Osteoblast (primary cell): ENCODE results near the gene SMOC1. TPM values are rescaled to one million over a fixed set of nuclear protein-coding genes. Genes with fewer than 3 reads are reported as not detected.

Experiments
- DNase-seq: peaks from one replicate; pipeline ENCODE4 v3.0.0; 2011; ENCODE audit warnings: low spot score, mixed read lengths; ENCODE audit not compliant: insufficient read length; ENCODE audit errors: missing footprints
- H2AFZ ChIP-seq: 2 replicates; pipeline ENCODE4 v1.6.0; 2011; ENCODE audit warnings: mild to moderate bottlenecking, low read length
- H3K27ac ChIP-seq: 2 replicates; pipeline ENCODE4 v1.5.1; 2011; ENCODE audit warnings: mild to moderate bottlenecking, low read depth, low read length, moderate library complexity
- H3K27me3 ChIP-seq: 2 replicates; pipeline ENCODE4 v1.6.0; 2012; ENCODE audit warnings: mild to moderate bottlenecking, control low read depth, inconsistent platforms, low read length, moderate library complexity; ENCODE audit not compliant: insufficient read depth
- H3K36me3 ChIP-seq: 2 replicates; pipeline ENCODE4 v1.5.1; 2011; ENCODE audit warnings: mild to moderate bottlenecking, low read length, control low read depth, moderate library complexity; ENCODE audit not compliant: insufficient read depth
- H3K4me1 ChIP-seq: 2 replicates; pipeline ENCODE4 v1.5.1; 2011; ENCODE audit warnings: mild to moderate bottlenecking, low read length, control low read depth, moderate library complexity; ENCODE audit not compliant: insufficient read depth
- H3K4me2 ChIP-seq: 2 replicates; pipeline ENCODE4 v1.6.0; 2011; ENCODE audit warnings: mild to moderate bottlenecking, low read length; ENCODE audit not compliant: insufficient read depth
- H3K4me3 ChIP-seq: fragments of 200-600 bp; sonication (generic); 3 replicates; pipeline ENCODE4 v1.5.1; 2012; ENCODE audit warnings: mild to moderate bottlenecking, low read length, inconsistent platforms; ENCODE audit not compliant: insufficient read depth
- H3K79me2 ChIP-seq: 2 replicates; pipeline ENCODE4 v1.6.0; 2012; ENCODE audit warnings: mild to moderate bottlenecking, low read length, control low read depth, inconsistent platforms; ENCODE audit not compliant: insufficient read depth
- H3K9me3 ChIP-seq: 2 replicates; pipeline ENCODE4 v1.5.1; 2011; ENCODE audit warnings: low read depth, low read length, control low read depth
- H4K20me1 ChIP-seq: 2 replicates; pipeline ENCODE4 v1.6.0; 2012; ENCODE audit warnings: mild to moderate bottlenecking, low read length, control low read depth; ENCODE audit not compliant: insufficient read depth
- total RNA-seq: library from RNA; depleted of rRNA; stranded (reverse); fragments of >200 nt; gene quantifications from 2 replicates; pipeline ENCODE4 v1.2.3, GENCODE V29; 2012
- TF ChIP-seq, protein P1 (sequence below): IDR thresholded peaks from 2 replicates; pipeline ENCODE4 v1.5.1; 2011; ENCODE audit warnings: mild to moderate bottlenecking, low read depth, low read length, moderate library complexity; ENCODE audit errors: extremely low read depth

SMOC1 gene
- total RNA-seq, 1 donor = 25.7 TPM

- no peak overlapping the region for H3K4me2 ChIP-seq
- DNase-seq = no peak
- no peaks in the 10 kb centered on the region for H3K36me3 ChIP-seq
- no peak overlapping the region for H3K4me3 ChIP-seq
- no peak overlapping the region for H2AFZ ChIP-seq
- no peaks in the 10 kb centered on the region for H3K9me3 ChIP-seq
- no peak overlapping the region for H3K27ac ChIP-seq
- H4K20me1 ChIP-seq = no peaks in the 10 kb centered on the region
- H3K4me1 ChIP-seq = no peaks in the 10 kb centered on the region
- no peaks in the 10 kb centered on the region for H3K27me3 ChIP-seq
- no peaks in the 10 kb centered on the region for H3K79me2 ChIP-seq
- TF ChIP-seq, protein P1, sequence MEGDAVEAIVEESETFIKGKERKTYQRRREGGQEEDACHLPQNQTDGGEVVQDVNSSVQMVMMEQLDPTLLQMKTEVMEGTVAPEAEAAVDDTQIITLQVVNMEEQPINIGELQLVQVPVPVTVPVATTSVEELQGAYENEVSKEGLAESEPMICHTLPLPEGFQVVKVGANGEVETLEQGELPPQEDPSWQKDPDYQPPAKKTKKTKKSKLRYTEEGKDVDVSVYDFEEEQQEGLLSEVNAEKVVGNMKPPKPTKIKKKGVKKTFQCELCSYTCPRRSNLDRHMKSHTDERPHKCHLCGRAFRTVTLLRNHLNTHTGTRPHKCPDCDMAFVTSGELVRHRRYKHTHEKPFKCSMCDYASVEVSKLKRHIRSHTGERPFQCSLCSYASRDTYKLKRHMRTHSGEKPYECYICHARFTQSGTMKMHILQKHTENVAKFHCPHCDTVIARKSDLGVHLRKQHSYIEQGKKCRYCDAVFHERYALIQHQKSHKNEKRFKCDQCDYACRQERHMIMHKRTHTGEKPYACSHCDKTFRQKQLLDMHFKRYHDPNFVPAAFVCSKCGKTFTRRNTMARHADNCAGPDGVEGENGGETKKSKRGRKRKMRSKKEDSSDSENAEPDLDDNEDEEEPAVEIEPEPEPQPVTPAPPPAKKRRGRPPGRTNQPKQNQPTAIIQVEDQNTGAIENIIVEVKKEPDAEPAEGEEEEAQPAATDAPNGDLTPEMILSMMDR = no peak
These were observed 81.1 kb downstream of the SMOC1 start for GRCh38 chr14:69960296-69960695.

- H3K36me3 ChIP-seq = no peaks in the 10 kb centered on the region
- no peaks in the 10 kb centered on the region for H3K9me3 ChIP-seq
- no peak overlapping the region for H3K4me3 ChIP-seq
- no peak overlapping the region for H2AFZ ChIP-seq
- H3K27me3 ChIP-seq = no peaks in the 10 kb centered on the region
- no peaks in the 10 kb centered on the region for H3K4me1 ChIP-seq
- TF ChIP-seq, protein P1 = no peak
- no peak overlapping the region for H3K27ac ChIP-seq
- no peak overlapping the region for H3K4me2 ChIP-seq
- H3K79me2 ChIP-seq = no peaks in the 10 kb centered on the region
- H4K20me1 ChIP-seq = no peaks in the 10 kb centered on the region
- no peak for DNase-seq
These were observed 84.8 kb downstream of the SMOC1 start for GRCh38 chr14:69963966-69964365.

- H3K27ac ChIP-seq = no peak overlapping the region
- no peak overlapping the region for H3K4me2 ChIP-seq
- no peaks in the 10 kb centered on the region for H3K79me2 ChIP-seq
- H2AFZ ChIP-seq = no peak overlapping the region
- H3K36me3 ChIP-seq = no peaks in the 10 kb centered on the region
- no peak overlapping the region for H3K4me3 ChIP-seq
- no peaks in the 10 kb centered on the region for H3K4me1 ChIP-seq
- DNase-seq = no peak
- TF ChIP-seq, protein P1 = no peak
- no peaks in the 10 kb centered on the region for H4K20me1 ChIP-seq
- no peaks in the 10 kb centered on the region for H3K27me3 ChIP-seq
- no peaks in the 10 kb centered on the region for H3K9me3 ChIP-seq
These were observed 85.6 kb downstream of the SMOC1 start for GRCh38 chr14:69964841-69965240.

GRCh38 chr14:69968132-69968531 is 88.9 kb downstream of the SMOC1 start:
- TF ChIP-seq, protein P1 = no peak
- H3K9me3 ChIP-seq = no peaks in the 10 kb centered on the region

More at GRCh38 chr14:69968132-69968531, 88.9 kb downstream of the SMOC1 start:
- no peak overlapping the region for H3K4me2 ChIP-seq
- H3K27ac ChIP-seq = no peak overlapping the region
- H3K4me3 ChIP-seq = no peak overlapping the region
- no peaks in the 10 kb centered on the region for H3K79me2 ChIP-seq
- H3K36me3 ChIP-seq = no peaks in the 10 kb centered on the region
- no peak for DNase-seq
- H2AFZ ChIP-seq = no peak overlapping the region
- no peaks in the 10 kb centered on the region for H3K27me3 ChIP-seq
- no peaks in the 10 kb centered on the region for H4K20me1 ChIP-seq
- no peaks in the 10 kb centered on the region for H3K4me1 ChIP-seq
